Stimulated activated CD8-positive, alpha-beta memory T cell treated with anti-CD3 and anti-CD28 coated beads, Interleukin-12 subunit alpha, Interleukin-12 subunit beta, amount 100 ng/mL, for 24 hours (primary cell): ENCODE results near the gene TCERG1L.
"Not testable (repeated sequence)": the region's sequence is repeated elsewhere in the genome, so short reads cannot be mapped to it uniquely, and the experiment has no call there.

Experiments used
- DNase-seq: peaks from one replicate; pipeline ENCODE4 v3.0.0-alpha.2; 2020; ENCODE audit errors: extremely low read depth

TCERG1L gene

DNA sequence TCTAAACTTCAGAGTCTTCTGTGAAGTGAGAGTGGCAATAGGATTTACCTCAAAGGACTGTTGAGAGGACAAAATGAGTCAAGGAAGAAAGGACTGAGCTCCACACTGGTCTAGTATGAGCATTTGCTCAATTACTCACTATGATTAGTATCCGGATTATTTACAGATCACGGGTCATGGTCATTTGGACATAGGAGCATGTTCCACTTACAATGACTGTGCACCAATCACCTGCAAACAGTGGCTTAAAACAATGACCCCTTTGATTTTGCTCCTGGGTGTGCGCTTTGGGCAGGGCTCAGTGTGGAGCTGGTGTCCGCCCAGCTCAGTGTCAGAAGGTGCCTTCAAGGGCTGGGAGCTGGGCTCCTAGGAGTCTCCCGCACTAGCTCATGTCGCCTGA, 225.4 kb downstream of the TCERG1L start:
- DNase-seq = no peak

DNA sequence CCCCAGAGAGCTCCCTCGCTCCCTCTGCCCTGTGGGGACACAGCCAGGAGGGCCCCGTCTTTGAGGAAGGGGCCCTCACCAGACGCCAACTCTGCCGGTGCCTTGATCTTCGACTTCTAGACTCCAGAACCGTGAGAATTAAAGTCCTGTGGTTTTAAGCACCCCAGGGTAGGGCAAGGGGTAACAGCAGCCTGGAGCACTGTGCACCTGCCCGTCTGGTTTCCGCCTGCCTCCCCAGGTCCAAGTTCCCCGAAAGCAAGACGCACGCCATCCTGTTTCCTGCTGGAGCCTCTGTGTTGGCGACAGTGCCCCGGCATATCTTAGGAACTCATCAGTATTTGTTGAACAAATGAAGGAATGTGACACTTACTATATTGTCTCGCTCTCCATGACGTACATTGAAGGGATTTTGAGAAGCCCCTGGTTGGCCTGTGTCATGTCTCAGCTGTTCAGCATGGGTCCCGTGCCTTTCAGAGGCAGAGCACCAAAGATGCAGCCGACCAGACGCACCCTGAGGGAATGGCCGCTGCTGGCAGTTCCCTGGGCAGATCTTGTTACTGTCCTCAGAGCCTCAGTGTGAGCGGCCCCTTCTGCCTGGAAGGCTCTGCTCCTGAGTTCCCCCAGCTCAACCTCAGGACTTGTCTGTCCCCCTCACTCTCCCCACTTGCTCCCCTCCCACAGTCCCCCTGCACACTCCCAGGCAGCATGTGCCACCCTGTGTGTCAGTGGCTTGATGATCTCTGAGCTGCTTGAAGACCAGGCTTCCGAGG, 226.2 kb downstream of the TCERG1L start:
- no peak for DNase-seq

DNA sequence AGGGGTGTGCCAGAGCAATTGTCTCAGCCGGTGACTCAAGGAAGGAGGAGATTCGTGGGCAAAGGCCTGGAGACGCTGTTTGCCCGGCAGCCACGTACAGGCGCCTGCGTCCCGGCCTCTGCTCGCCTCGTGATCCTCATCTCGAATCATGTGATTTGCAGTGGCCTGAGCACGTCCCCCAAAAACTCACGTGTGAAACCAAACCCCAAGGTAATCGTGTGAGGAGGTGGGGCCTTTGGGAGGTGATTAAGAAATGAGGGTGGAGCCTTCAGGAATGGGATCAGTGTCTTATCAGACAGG, 226.8 kb downstream of the TCERG1L start:
- DNase-seq = no peak

DNA sequence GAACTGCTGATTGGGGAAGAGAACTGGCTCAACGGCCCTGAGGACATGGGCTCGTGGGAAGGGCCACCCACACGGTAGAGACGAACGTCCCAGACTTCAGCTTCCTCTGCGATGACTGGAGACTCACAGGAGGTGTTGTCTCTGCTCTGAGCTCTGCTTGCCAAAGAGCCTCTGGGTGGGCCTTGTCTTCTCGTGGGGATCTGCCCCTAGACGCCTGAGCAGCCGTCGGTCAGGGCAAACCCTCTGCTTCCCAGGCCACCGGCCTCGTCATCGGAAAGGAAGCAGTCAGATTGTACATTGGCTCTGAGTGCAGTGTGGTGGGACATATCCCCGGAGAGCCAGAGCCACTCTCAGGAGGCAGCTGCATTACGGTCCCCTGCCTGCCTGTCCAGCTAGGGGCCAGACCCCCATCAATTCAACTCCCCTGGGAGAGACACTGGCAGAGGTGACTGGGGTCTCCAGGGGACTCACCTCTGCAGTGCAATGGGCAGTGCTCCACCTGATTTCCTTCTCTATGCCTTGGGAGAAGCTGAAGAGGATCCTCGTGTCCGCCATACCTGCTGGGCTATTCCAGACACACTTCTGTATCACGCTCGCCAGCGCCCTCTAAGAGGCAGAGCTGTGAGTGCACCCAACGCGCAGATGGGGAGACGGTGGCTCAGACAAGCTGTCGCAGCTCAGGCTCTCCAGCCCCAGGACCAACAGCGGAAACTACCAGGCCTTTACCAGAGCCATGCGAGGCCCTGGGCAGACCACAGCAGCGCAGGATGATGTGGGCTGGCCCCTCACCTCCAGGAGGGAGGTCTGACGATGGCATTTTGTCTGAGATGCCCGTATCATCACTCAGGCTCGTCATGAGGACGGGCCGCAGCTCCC, 227.4 kb downstream of the TCERG1L start:
- no peak for DNase-seq

DNA sequence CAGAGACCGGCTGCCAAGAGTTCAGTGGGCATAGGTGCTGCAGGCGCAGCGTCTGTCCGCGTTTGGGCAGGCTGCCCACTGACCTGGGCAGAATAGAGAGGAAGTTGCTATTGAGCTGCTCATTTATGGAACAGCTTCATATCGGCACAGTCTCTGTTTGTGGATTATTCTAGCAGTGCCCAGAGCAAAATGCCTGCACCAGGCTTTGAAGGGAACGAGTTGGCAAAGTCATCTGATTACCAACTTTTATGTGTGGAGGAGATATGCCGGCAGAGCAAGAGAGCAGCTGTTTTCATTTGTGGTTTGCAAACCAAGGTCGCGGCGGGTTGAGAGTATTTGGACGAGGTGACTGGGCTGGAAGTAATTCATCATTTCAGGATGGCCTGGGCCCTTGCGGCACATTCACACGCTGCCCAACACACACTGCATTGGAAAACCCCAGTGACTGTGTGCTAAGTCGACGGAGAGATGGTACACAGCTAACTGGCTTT, 228.5 kb downstream of the TCERG1L start:
- no peak for DNase-seq

DNA sequence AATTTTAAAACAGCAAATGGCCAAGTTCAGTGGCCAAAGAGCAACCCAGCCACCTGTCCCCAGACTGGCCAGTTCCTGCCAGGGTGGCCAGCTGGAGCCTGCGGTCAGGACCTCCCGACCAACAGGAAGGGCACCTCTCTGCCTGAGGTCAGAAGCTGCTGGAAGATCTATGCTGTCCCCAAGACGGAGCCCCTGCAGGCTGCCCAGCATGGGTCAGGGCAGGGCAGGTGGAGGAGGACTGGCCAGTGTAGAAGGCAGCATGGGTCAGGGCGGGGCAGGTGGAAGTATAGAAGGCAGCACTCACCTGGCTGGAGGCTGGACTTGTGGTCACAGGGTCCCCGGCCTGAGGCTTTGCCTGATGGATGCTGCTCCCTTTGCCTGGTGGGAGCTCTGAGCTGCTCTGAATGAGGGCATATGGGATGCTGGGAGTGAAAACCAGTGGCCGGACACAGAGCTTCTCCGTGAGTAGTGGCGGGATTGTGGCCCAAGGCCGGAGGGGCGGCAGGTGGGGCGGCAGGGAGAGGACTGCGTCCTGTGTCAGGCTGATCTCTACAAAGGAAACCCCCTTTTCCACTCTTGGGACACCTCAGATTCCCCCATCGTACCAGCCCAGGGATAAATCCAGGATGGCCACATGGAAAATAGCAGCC, 229.2 kb downstream of the TCERG1L start:
- DNase-seq = no peak

DNA sequence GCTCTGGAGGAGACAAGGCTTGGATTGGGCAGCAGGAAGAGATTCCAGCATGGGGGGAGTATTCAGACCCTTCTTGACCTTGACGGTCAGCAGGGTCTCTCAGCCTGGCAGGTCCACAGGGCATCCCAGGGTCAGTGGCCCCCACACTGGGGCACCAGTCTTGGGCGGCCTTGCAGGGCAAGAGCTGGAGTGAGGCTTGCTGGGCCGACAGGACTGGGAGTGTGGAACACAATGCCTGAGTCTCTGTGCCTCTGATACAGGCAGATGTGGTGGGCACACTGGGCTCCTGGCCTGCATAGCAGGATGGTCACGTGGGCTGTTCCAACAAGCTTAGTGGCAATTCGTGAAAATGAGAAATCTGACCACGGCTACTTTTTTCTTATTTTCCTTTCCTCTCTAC, 229.7 kb downstream of the TCERG1L start:
- DNase-seq = no peak

DNA sequence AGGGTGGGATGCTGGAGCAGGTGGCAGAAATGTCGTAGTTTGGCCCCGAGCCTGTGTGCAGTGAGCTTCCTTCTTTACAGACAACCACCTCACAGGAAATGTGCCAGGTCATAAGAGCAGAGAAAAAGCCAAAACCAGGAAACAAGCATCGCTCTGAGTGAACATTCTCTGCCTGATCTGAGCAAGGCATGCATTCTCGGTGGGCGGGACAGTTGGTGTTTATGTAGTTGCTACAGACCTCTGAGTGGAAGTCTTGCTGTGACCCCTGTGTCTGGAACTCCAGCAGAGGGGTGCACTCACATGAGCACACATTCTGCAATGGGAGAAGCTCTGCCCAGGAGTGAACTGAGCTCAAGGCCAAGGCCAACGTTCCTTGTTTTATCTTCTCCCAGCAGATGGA, 230.1 kb downstream of the TCERG1L start:
- no peak for DNase-seq

DNA sequence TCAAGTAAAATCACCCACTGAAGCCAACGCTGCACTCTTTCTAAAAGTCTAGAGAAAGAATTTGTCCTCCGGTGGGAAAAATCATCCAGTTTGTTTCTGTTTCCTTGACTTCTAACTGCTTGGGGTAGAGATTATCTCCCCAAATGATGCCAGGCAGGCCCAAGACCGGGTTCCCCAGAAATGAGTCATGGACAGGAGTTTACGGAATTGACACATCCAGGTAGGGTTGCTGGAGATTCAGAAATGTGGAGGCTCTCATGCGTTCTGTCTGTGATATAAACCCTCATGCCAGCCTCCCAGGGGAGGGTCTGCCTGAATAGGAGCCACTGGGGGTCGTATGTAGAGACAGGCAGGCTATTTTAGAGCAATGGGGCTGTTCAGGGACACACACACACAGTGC, 230.9 kb downstream of the TCERG1L start:
- DNase-seq = no peak

DNA sequence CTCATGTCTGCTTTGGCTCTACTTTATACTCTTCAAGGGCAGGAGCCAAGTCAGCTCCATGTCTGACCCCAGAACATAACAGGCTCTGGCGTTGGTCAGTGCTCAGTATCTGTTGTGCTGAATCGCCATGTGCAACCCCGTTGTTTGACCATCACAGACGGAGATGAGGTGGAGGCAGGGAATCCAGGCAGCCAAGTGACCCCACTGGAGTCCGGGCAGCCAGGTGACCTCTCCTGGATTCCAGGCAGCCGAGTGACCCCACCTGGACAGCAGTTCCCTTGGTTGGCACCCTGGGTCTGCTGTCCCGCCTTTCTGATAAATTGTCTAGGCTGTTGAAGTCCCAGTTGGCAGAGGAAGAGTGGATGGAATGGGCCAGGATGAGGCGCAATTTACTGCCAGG, 232.2 kb downstream of the TCERG1L start:
- DNase-seq = no peak

DNA sequence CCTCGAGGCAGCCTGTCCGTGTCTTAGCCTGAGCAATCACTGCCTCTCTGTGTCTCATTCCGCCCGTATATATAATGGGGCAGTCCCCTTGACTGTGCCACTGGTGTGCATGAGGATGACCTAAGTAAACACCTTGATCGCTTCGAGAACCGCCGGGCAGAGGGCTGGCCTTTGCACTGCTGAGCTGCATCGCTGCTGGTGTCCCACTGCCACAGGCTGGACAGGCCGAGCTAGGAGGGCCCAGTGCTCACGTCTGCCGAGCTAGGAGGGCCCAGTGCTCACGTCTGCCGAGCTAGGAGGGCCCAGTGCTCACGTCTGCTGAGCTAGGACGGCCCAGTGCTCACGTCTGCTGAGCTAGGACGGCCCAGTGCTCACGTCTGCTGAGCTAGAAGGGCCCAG, 232.6 kb downstream of the TCERG1L start:
- DNase-seq = not testable (repeated sequence)

DNA sequence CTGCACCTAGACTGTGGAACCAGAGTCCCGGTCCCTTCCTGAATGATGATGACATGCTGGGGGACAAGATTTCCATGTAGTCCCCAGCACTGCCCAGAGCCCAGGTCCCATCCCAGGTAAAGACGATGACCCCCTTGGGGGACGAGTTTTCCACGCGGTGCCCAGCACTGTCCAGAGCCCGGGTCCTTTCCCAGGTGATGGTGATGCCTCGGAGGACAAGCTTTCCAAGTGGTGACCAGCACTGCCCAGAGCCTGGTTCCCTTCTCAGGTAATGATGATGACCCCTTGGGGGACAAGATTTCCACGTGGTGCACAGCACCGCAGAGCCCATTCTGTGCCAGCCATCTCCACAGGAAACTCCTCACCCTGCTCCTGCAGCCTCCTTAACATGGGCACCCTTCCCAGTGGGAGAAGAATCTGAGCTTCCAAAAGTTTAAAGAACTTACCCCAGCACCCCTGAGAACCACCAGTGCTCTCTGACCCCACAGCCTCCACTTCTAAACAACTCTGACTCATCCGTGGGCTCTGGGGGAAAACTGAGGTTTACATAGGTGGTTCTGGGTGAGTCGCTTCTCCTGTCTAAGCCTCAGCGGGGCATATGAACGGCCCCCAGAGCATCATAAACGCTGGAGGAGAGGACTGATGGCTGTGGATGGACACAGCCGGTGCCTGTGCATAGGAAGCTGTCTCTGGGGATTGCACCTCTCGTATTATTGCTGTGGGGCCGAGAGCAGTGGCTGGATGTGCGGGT, 233.2 kb downstream of the TCERG1L start:
- no peak for DNase-seq

DNA sequence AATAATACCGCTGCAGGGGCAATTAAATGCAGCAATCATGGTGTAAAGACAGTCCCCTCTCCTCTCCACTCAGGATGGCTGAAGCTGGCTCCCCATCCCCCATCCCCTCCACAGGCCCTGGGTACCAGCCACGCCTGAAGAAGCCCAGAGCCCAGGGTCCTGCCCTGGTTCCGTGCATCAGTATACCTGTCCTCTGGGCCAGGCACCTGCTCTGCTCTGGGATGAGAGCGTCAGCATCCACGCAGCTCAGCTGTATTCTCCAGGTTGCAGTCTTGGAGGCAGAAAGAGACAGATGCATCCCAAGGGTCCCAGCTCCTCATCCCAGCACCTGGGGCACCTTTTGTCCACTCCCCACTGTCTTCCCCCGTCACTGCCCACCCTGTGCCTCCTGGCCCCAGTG, 233.8 kb downstream of the TCERG1L start:
- DNase-seq = no peak

DNA sequence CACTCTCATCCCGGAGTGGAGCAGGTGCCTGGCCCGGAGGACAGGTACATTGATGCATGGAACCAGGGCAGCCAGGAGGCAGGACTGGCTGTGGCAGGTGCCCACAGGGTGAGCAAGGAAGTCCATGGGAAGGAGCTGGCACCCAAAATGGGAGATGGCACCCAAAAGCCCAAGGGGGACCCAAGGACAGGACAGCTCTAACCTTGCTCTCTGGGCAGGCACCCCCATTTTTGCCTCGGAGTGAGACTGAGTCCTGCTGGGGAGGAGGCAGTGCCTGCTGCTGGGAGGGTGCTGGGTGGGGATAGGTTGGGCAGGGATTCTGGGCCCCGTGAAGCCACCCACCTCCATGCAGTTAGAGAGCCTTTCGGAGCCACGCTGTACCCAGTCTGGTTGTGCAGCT, 234.5 kb downstream of the TCERG1L start:
- no peak for DNase-seq

DNA sequence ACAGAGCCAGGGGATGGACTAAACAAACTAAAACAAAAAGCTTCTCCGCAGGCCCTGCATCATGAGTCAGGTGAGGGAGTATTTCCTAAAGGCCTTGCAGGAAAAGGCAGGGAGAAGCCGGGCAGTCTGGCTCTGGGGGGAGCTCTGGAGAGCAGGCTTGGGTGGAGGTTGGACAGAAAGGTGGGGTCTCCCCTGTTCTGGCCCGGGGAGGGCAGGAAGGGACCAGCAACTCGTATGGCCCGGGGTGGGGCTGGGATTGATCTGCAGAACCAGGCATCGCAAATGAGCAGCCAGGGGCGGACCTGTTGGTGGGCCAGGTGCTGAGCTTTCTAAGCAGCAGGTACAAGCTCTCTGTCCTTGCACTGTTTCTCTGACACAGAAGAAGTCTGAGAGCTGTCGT, 235.2 kb downstream of the TCERG1L start:
- DNase-seq = no peak

DNA sequence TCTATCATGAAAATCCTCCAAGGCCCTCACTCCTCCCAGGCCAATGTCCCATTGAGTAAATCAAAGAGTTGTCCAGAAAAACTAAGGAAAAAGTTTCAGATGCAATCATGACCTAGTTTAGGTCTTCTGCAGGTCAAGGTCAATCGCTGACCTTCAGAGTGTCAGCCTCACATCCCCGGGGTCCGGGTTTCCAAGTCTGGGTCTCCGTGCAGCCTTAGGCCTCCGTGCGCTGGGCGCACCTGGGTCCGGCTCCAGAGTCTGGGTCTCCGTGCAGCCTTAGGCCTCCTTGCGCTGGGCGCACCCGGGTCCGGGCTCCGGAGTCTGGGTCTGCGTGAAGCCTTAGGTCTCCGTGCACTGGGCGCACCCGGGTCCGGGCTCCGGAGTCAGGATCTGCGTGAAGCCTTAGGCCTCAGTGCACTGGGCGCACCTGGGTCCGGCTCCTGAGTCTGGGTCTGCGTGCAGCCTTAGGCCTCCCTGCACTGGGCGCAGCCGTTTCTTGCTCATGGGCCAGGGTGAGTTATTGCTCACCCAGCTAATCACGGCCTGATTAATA, 236.2 kb downstream of the TCERG1L start:
- no peak for DNase-seq

DNA sequence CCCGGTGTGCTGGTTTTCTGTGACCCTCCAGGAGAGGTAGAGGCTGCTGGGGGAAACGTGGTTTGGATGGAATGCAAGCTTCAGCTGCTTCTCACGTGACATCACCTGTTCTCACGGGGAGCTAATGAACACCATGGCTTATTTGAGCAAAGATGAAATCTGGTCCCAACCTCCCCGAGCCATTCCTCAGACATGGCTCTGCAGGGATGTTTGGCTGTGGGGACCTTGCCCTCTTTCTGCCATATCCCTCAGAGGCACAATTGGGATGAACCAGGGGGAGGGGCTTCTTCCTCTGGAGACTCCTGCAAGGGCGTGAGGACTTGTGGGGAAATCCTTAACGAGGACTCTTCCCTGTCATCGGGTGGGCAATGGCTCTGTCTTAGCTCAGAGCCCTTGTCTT, 236.8 kb downstream of the TCERG1L start:
- no peak for DNase-seq

DNA sequence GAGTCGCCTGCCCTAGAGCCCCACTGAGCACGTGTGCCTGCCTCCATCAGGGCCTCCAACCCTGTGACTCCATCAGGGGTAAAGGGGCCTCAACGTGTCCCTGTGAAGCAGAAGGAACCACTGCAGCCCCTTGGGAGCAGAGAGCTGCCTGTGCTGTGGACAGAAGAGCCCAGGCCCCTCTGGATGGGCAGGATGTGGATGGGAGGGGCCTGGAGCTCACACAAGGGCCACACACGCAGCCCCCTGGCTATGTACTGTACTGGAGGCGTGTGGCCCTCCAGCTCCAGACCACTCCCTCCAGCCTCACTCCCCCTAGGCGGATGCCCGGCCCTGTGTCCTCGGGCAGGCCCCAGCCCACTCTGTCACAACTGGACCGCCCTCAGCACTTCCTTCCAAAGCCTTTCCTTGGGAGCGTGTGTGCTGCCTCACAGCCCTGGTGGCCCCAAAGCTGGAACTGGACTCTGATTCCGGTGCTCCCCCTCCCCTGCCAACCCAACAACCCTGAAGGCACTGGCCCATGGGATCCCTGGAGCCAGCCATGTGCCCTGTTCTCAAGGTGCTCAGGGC, 238.0 kb downstream of the TCERG1L start:
- no peak for DNase-seq

DNA sequence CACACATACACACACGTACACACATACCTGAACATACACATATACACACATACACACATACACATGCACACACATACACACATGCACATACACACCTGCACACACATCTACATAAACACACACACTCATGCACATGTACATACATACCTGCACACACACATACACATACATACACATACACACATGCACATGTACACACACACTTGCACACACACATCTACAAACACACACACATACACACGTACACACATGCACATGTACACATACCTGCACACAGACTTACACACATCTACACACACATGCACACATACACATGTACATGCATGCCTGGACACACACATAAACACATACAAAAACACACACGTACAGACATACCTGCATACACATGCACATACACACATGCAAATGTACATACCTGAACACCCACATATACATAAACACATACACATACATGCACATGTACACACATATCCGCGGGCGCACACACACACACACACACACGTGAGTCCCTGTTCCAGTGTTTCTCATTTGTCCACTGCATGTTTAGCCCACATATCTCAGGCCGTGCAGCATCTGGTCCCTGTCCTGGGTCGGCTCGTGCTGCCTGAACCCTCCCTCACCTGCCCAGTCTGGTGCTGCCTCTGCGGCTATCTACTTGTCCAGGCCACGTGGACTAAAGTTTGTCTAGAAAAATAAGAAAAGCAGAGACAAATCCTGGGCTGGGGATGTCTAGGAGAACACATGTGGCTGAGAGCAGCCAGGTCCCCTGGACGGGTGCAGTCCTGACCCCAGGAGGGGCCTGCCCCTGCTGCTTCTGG, 238.7 kb downstream of the TCERG1L start:
- DNase-seq = no peak

DNA sequence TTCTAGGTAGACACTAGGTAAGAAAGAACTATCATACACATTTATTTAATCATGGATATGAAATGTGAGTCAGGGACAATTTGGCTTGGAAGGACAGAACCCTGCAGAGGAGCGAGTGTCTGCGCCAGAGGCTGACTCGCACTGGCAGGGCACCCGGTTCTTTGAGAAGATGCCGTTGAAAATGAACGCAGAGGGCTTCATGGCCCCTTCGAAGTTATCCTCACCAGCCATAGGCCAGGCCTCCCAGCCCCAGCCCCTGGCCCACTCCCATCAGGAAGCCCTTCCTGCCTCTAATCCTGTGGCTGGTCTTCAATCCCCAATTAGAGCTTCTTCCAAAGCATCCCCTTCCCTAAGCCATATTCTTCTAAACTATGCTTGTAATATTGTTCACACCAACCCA, 239.8 kb downstream of the TCERG1L start:
- DNase-seq = no peak
